Smooth muscle cell (in vitro differentiated cells): Measurements from ENCODE around the gene CCDC88A. TPM values are rescaled to one million over a fixed set of nuclear protein-coding genes. Genes with fewer than 3 reads are reported as not detected.

Experiments
- DNase-seq: peaks from one replicate; lab custom pipeline; 2025; ENCODE audit not compliant: unreplicated experiment; lab: John Stamatoyannopoulos, UW
- H2AFZ ChIP-seq: fragments of 200-600 bp; sonication (generic); 2 replicates; pipeline ENCODE4 v1.6.0; 2016; ENCODE audit warnings: antibody characterized with exemption, low read depth, mild to moderate bottlenecking
- H3F3A ChIP-seq: fragments of 200-600 bp; sonication (generic); 2 replicates; pipeline ENCODE4 v1.6.0; 2017; ENCODE audit warnings: antibody characterized with exemption, low read depth
- H3K27ac ChIP-seq: fragments of 200-600 bp; sonication (generic); 2 replicates; pipeline ENCODE4 v1.5.1; 2016; ENCODE audit warnings: low read depth, mild to moderate bottlenecking
- H3K27me3 ChIP-seq: fragments of 200-600 bp; sonication (generic); 2 replicates; pipeline ENCODE4 v1.6.1; 2016; ENCODE audit warnings: low read depth, mild to moderate bottlenecking
- H3K36me3 ChIP-seq: fragments of 200-600 bp; sonication (generic); 2 replicates; pipeline ENCODE4 v1.5.1; 2016; ENCODE audit warnings: low read depth
- H3K4me1 ChIP-seq: fragments of 200-600 bp; sonication (generic); 2 replicates; pipeline ENCODE4 v1.5.1; 2016; ENCODE audit warnings: low read depth
- H3K4me2 ChIP-seq: fragments of 200-600 bp; sonication (generic); 2 replicates; pipeline ENCODE4 v1.6.0; 2016; ENCODE audit warnings: mild to moderate bottlenecking
- H3K4me3 ChIP-seq: fragments of 200-600 bp; sonication (generic); 2 replicates; pipeline ENCODE4 v1.5.1; 2016; ENCODE audit warnings: mild to moderate bottlenecking
- H3K79me2 ChIP-seq: fragments of 200-600 bp; sonication (generic); 2 replicates; pipeline ENCODE4 v1.6.0; 2016; ENCODE audit warnings: low read depth, mild to moderate bottlenecking
- H3K9ac ChIP-seq: fragments of 200-600 bp; sonication (generic); 2 replicates; pipeline ENCODE4 v1.6.0; 2016; ENCODE audit warnings: low read depth
- H3K9me3 ChIP-seq: fragments of 200-600 bp; sonication (generic); replicated peaks from 2 replicates; pipeline ENCODE4 v1.5.1; 2016; ENCODE audit warnings: low read depth
- H4K20me1 ChIP-seq: fragments of 200-600 bp; sonication (generic); 2 replicates; pipeline ENCODE4 v1.6.0; 2016; ENCODE audit warnings: low read depth
- WGBS: methylation state at CpG from one replicate; pipeline ENCODE4 v1.1.7; 2016; ENCODE audit warnings: low lambda C conversion rate; 5-methylcytosine and 5-hydroxymethylcytosine counted together
- polyA plus RNA-seq: library from polyadenylated mRNA; unstranded; fragments of >200 nt; fragmentation: Nextera tagmentation; extraction: Ambion mirVana; gene quantifications from 2 replicates; pipeline ENCODE4 v1.2.1, GENCODE V29; 2016
- total RNA-seq: library from RNA; depleted of rRNA; stranded (reverse); fragments of >200 nt; gene quantifications from 2 replicates; pipeline ENCODE4 v1.2.3, GENCODE V29; 2014
- TF ChIP-seq, protein P1 (sequence below): fragments of 200-600 bp; sonication (generic); IDR thresholded peaks from 2 replicates; pipeline ENCODE4 v1.5.1; 2017; ENCODE audit warnings: borderline replicate concordance, mild to moderate bottlenecking, antibody characterized with exemption; ENCODE audit not compliant: insufficient read depth, poor library complexity, severe bottlenecking

CCDC88A gene
- total and polyA plus RNA-seq, 2 experiments from 2014 or later = 28.8 to 71.1 TPM

DNA sequence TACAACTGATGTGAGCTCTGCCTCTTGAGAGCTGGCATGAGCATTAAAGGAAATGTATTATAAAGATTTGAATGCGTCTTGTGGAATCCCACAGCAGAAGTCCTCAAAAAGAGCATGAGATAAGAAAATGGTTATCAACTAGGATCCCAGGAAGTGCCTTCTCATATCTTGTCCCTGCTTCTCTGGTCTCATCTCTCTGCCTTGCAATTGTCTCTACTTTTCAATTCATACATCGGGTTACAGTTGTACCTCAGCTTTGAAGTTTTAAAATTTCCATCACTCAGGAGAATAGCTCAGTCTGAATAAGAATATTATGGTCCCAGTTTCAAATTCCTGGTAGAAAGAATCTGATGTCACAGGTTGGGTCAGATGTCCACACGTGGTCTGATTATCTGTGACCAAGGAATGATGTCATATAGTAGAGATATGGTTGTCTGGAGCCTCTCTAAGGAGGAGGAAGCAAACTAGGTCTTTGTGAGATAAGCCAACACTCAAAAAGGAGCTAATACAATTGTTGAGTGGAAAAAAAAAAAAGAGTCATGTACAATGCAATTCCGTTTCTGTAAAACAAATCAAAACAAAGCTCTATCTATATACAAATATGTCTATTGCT lies 21.7 kb upstream of the CCDC88A start:
- TF ChIP-seq, protein P1, sequence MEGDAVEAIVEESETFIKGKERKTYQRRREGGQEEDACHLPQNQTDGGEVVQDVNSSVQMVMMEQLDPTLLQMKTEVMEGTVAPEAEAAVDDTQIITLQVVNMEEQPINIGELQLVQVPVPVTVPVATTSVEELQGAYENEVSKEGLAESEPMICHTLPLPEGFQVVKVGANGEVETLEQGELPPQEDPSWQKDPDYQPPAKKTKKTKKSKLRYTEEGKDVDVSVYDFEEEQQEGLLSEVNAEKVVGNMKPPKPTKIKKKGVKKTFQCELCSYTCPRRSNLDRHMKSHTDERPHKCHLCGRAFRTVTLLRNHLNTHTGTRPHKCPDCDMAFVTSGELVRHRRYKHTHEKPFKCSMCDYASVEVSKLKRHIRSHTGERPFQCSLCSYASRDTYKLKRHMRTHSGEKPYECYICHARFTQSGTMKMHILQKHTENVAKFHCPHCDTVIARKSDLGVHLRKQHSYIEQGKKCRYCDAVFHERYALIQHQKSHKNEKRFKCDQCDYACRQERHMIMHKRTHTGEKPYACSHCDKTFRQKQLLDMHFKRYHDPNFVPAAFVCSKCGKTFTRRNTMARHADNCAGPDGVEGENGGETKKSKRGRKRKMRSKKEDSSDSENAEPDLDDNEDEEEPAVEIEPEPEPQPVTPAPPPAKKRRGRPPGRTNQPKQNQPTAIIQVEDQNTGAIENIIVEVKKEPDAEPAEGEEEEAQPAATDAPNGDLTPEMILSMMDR = no peak
- Histone ChIP-seq H3K36me3 (no peaks in the 10 kb centered on the region), H3K27ac (no peak overlapping the region), H3F3A (no peaks in the 10 kb centered on the region), H3K9ac (no peak overlapping the region), H3K79me2 (no peaks in the 10 kb centered on the region), H4K20me1 (no peaks in the 10 kb centered on the region), H3K4me1 (no peaks in the 10 kb centered on the region), H3K4me3 (no peak overlapping the region), H3K27me3 (no peaks in the 10 kb centered on the region), H3K4me2 (no peak overlapping the region), H3K9me3 (no peaks in the 10 kb centered on the region), H2AFZ (no peak overlapping the region)
- DNase-seq = no peak
- WGBS = 73% methylated on average over 4 of the region's 4 CpGs

DNA sequence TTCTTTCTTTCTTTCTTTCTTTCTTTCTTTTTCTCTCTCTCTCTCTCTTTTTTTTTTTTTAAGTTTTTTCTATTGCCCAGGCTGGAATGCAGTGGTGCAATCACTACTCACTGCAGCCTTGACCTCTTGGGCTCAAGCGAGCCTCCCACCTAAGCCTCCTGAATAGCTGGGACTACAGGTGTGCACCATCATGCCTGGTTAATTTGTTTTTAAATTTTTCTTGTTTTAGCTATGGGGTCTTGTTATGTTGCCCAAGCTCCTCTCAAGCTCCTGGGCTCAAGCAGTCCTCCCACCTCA lies 19.4 kb upstream of the CCDC88A start:
- no peaks in the 10 kb centered on the region for H3K36me3 ChIP-seq
- H2AFZ ChIP-seq = no peak overlapping the region
- no peak overlapping the region for H3K27ac ChIP-seq
- no peaks in the 10 kb centered on the region for H3F3A ChIP-seq
- H3K4me1 ChIP-seq = no peaks in the 10 kb centered on the region
- DNase-seq = no peak
- TF ChIP-seq, protein P1 = no peak
- no peaks in the 10 kb centered on the region for H3K79me2 ChIP-seq
- no peaks in the 10 kb centered on the region for H4K20me1 ChIP-seq
- H3K9ac ChIP-seq = no peak overlapping the region
- H3K4me3 ChIP-seq = no peak overlapping the region
- WGBS = 100% methylated on average over 1 of the region's 1 CpG
- H3K9me3 ChIP-seq = no peaks in the 10 kb centered on the region
- H3K27me3 ChIP-seq = no peaks in the 10 kb centered on the region
- H3K4me2 ChIP-seq = no peak overlapping the region

DNA sequence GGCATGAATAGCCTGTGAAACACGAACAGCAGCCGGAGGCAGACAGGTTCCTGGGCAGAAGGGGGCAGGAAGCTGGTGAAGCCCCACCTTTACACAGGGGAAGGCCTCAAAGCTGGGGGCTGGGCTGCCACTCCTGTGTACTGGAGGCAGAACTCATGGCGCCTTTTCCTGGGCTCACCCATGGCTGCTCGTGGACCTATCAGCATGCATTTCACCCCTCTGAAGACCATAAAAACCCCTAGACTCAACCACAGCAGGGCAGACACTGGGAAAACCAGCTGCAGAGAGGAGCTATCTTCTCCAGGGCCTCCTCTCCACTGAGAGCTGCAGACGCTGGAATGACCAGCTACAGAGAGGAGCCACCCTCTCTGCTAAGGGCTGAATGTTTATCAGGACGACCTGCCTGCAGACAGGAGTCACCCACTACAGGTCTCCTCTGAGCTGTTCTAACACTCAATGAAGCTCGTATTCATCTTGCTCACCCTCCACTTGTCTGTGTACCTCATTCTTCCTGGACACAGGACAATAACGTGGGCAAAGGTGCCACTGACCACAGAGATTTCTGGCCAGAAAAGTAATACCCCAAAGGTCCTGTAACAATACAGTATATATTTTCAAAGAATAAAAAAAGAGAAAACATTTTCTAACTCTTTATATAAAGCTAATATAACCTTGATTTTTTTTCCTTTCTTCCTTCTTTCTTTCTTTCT lies 18.9 kb upstream of the CCDC88A start:
- Histone ChIP-seq H2AFZ (no peak overlapping the region), H3K27me3 (no peaks in the 10 kb centered on the region), H3K4me3 (no peak overlapping the region), H3F3A (no peaks in the 10 kb centered on the region), H3K9ac (no peak overlapping the region), H3K36me3 (no peaks in the 10 kb centered on the region), H3K27ac (no peak overlapping the region), H3K4me2 (no peak overlapping the region), H3K4me1 (no peaks in the 10 kb centered on the region), H3K9me3 (no peaks in the 10 kb centered on the region), H3K79me2 (no peaks in the 10 kb centered on the region), H4K20me1 (no peaks in the 10 kb centered on the region)
- DNase-seq = no peak
- TF ChIP-seq, protein P1 = no peak
- 85% methylated on average over 8 of the region's 8 CpGs for WGBS
